HG03045 (cell line): ENCODE data around the gene COL1A2.

Experiments
- ATAC-seq: cut with Tn5 transposase; IDR thresholded peaks from one replicate; pipeline ENCODE4 v1.9.1; 2021; ENCODE audit warnings: mild to moderate bottlenecking, moderate library complexity; ENCODE audit not compliant: unreplicated experiment

COL1A2 gene

DNA sequence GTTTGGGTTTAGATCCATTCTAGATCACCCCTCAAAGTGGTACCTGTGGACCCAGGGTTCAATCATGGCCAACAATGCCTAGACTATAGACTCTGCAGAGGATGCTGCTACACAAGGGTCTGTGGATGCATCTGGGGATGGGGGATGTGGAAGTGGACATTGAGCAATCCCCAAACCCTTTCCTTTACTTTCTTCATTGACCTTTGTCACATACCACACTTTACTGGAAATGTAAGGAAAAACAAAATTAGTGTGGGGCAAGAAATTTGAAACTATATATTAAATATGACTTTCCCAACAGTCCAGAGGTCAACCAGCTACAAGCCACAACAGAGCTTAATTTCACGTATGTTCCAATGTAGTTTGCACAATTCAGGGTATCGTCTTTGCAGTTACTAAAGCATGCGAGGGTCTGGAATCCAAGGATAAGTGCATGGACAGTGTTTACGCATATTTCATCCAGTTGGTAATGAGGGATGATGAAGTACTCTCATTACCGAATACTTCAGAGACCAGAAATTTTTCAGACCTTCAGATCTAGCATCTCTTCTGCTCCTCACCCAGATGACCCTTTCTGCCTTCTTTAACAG lies 81.7 kb downstream of the COL1A2 start:
- no peak for ATAC-seq

DNA sequence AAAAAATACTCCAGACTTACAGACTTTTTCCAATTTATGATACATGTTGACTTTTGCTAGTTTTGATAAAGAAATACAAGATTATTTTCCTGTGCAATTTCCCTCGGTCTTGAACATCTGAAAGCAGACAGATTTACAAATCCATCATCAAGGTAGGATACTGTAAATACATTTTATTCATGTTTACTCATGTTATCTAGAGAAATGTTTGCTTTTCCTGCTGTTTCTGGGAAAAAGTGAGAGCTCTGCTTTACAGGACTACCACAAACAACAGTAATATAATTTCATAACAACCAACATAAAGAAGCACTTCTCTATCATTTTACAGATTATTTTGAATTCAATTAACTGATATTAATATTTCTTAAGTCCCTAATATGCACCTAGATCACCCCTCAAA lies 83.2 kb downstream of the COL1A2 start:
- no peak for ATAC-seq

DNA sequence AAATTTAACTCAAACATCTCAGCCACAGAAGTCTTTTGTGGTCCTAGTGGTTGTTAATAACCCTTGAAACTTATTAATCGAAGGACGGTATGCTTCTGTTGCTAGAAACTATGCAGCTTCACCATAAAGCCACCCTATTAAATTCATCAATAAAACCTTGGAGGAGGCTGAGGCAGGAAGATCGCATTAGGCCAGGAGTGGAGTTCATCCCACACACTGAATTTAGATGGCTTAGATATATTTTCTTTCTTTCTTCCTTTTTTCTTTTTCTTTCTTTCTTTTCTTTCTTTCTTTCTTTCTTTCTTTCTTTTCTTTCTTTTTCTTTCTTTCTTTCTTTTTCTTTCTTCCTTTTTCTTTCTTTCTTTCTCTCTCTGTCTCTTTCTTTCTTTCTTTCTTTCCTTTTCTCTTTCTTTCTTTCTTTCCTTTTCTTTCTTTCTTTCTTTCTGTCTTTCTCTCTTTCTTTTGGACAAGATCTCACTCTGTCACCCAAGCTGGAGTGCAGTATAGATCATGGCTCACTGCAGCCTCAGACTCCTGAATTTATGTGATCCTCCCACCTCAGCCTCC lies 84.0 kb downstream of the COL1A2 start:
- no peak for ATAC-seq
